ENCODE data around the gene C16orf78.

C16orf78 gene

DNA sequence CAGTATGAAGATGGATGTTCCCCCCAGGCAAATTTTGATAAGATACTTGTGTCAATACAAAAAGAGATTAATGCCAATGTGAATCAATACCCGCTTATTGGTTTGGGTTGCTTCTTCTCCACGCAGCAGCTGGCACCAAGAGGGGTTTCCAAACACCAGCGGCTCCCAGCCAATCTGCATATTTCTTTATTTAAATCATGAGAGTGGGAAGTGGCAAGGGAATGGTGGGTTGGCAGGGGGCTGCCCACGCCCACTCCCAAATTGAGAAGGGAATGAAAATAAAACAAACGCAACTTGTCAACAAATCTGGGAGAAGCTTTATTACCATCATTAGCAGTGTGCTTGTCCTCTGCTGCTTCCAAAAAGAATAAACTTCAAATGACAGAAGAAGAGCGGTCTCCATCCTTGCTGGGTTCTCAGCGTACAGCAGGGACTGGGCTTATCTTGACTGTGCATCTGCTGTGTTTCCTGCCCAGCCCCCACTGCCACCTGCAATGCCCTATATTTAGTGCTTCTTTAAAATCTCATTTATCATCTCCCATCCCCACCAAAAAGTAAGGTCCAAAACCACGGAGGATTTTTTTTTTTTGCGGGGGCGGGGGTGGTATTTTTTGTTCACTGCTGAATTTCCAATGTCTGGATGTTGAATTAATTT, 34.9 kb upstream of the C16orf78 start:
- Histone ChIP-seq H3K27ac (no peak overlapping the region), H3K36me3 (replicated peaks) (no peaks in the 10 kb centered on the region), H3K4me3 (ENCODE audit: low read depth, low read length) (no peak overlapping the region), H3K27me3 (replicated peaks) (no peaks in the 10 kb centered on the region)
- in situ Hi-C loops (cut with HindIII; ENCODE audit: low pct_ligation_motif_present, low sequenced_read_pairs): no loop called here
- no peak for DNase-seq
- TF ChIP-seq CTCF (IDR thresholded peaks at IDR 0.05; ENCODE audit: low read depth, low read length, missing control alignments): no peak

GRCh38 chr16:49340466-49340865, 33.1 kb upstream of the C16orf78 start:
- in situ Hi-C loops (cut with HindIII; ENCODE audit: low pct_ligation_motif_present, low sequenced_read_pairs): no loop called here
- Histone ChIP-seq H3K36me3 (replicated peaks) (no peaks in the 10 kb centered on the region), H3K27me3 (replicated peaks) (no peaks in the 10 kb centered on the region), H3K4me3 (ENCODE audit: low read depth, low read length) (no peak overlapping the region), H3K27ac (no peak overlapping the region)
- TF ChIP-seq CTCF (IDR thresholded peaks at IDR 0.05; ENCODE audit: low read depth, low read length, missing control alignments): no peak
- no peak for DNase-seq

GRCh38 chr16:49341706-49342105, 31.9 kb upstream of the C16orf78 start:
- TF ChIP-seq CTCF (IDR thresholded peaks at IDR 0.05; ENCODE audit: low read depth, low read length, missing control alignments): no peak
- in situ Hi-C loops (cut with HindIII; ENCODE audit: low pct_ligation_motif_present, low sequenced_read_pairs): no loop called here
- Histone ChIP-seq H3K4me3 (ENCODE audit: low read depth, low read length) (no peak overlapping the region), H3K27ac (no peak overlapping the region), H3K36me3 (replicated peaks) (no peaks in the 10 kb centered on the region), H3K27me3 (replicated peaks) (no peaks in the 10 kb centered on the region)
- no peak for DNase-seq

DNA sequence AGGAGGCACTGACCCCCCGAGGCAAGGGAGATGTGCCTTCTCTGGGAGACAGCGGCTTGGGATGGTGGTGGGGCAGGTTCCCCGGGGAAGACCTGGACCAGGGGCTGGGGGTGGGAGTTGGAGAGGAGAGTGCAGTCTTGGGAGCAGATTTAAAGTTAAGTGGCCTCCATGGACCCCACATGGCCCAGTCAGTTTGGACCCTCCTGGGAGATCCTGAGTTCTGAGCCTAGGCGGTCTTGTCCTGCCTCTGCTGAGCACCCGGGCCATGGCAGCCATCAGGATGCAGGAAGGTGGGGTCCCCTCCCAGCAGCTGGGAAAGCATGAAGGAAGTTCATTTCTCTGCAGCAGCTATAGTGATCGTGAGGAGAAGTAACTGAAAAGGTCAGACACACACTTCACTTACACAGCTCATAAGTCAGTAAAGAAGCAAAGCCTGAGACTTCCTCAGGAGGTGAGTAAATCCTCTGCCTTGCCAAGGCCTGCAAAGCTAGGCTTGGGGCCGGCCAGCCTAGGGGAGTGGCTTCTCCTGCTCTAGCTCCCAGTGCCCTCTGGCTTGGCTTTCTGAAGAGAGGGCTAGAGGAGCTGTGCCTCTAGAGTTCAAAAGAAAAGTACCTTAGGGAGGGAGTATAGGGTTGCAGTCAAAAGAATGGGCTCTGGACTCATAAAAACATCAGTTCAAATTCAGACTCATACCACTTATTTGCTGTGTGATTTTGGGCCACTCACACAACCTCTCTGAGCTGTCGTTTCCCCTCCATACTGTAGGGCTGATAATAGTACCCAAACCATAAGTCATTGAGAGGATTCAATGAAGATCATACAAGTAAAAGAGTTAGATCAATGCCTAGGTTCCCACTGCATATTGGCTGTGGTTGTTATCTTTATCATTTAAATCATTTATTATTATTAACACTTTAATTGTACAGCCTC, 31.0 kb upstream of the C16orf78 start:
- in situ Hi-C loops (cut with HindIII; ENCODE audit: low pct_ligation_motif_present, low sequenced_read_pairs): no loop called here
- Histone ChIP-seq H3K27ac (no peak overlapping the region), H3K27me3 (replicated peaks) (no peaks in the 10 kb centered on the region), H3K4me3 (ENCODE audit: low read depth, low read length) (no peak overlapping the region), H3K36me3 (replicated peaks) (no peaks in the 10 kb centered on the region)
- no peak for TF ChIP-seq CTCF (IDR thresholded peaks at IDR 0.05; ENCODE audit: low read depth, low read length, missing control alignments)
- no peak for DNase-seq

DNA sequence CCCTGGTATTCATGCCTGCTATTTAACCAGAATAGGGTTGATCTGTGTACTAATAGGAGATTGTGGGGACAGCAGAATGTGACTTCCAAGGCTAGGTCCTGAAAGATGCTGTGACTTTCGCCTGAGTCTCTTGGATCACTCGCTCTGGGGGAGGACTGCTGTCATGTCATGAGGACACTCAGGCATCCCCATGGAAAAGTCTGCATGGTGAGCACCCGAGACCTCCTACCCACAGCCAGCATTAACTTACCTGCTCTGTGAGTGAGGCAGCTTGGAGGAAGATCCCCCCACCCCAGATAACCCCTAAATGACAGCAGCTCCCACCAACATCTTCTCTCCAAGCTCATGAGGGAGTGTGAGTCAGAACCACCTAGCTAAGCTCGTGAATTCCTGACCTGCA, 30.3 kb upstream of the C16orf78 start:
- H3K27me3 ChIP-seq (replicated peaks): no peaks in the 10 kb centered on the region
- TF ChIP-seq CTCF (IDR thresholded peaks at IDR 0.05; ENCODE audit: low read depth, low read length, missing control alignments): no peak
- in situ Hi-C loops (cut with HindIII; ENCODE audit: low pct_ligation_motif_present, low sequenced_read_pairs): no loop called here

More for the DNA sequence above, 30.3 kb upstream of the C16orf78 start:
- H3K36me3 ChIP-seq (replicated peaks): no peaks in the 10 kb centered on the region
- DNase-seq: no peak
- no peak overlapping the region for H3K4me3 ChIP-seq (ENCODE audit: low read depth, low read length)
- no peak overlapping the region for H3K27ac ChIP-seq

All from brain microvascular endothelial cell (primary cell).